ENCODE results near the gene SETBP1. TPM values are rescaled to one million over a fixed set of nuclear protein-coding genes. Genes with fewer than 3 reads are reported as not detected.

The SETBP1 gene
- total and polyA plus RNA-seq, 2 of the 8 experiments (the other 6 are each of a cell fraction or from before 2014, with no cell fraction given): 2.0 to 6.5 TPM

- no peak overlapping the region for H2BK120ac ChIP-seq (replicated peaks; ENCODE audit: low read depth, low read length)
- TF ChIP-seq TCF12 (IDR thresholded peaks at IDR 0.05; ENCODE audit: low read depth, low read length) (no peak), RBBP5 (IDR thresholded peaks at IDR 0.05; ENCODE audit: borderline replicate concordance, low read depth, low read length) (no peak), BCL11A (IDR thresholded peaks at IDR 0.05; ENCODE audit: low read depth in 2 of 2, low read length in 2 of 2) (no peak), NANOG (IDR thresholded peaks at IDR 0.05; ENCODE audit: insufficient read depth, low read depth, low read length, poor library complexity, severe bottlenecking) (no peak), SRF (IDR thresholded peaks at IDR 0.05; ENCODE audit: low read depth, low read length) (no peak), ZNF274 (IDR thresholded peaks at IDR 0.05; ENCODE audit: borderline replicate concordance, extremely low read depth, low read length) (no peak)
- H3K14ac ChIP-seq (ENCODE audit: insufficient read length): no peak overlapping the region
- ChIA-PET CTCF (ENCODE audit: partially characterized antibody) (interaction anchor here (0.9 to 1.6 kb wide), 2 partner anchors 222 to 487 kb away, joined by 3 to 4 read pairs; no protein-coding TSS in a partner anchor), POLR2A (ENCODE audit: partially characterized antibody) (no interaction called here)
- H3K4ac ChIP-seq (replicated peaks; ENCODE audit: insufficient read length, low read depth, low read length): no peak overlapping the region
- no peaks in the 10 kb centered on the region for H4K20me1 ChIP-seq (replicated peaks in 1 of 2; ENCODE audit: control insufficient read depth in 1 of 2, insufficient read depth in 2 of 2, low read length in 2 of 2)
- no peak overlapping the region for H4K91ac ChIP-seq (replicated peaks; ENCODE audit: insufficient read length, low read length)
- no peak overlapping the region for H3K9ac ChIP-seq (replicated peaks in 1 of 4; ENCODE audit: extremely low read depth in 1 of 4, low read depth in 3 of 4, low read length in 3 of 4)
- H3K4me1 ChIP-seq (replicated peaks in 1 of 4; ENCODE audit: control insufficient read depth in 3 of 4, insufficient read depth in 4 of 4, low read length in 3 of 4): 0 out of 7 replicates have a peak, but pooled peaks cover 0 to 2% (median 0%) of the 10 kb centered on the region in 4 experiments
- no peak overlapping the region for H3K23ac ChIP-seq (ENCODE audit: insufficient read length)
- no peaks in the 10 kb centered on the region for H3K36me3 ChIP-seq (ENCODE audit: control insufficient read depth in 2 of 4, insufficient read depth in 4 of 4, low read length in 3 of 4)
- no peak overlapping the region for H2BK15ac ChIP-seq (ENCODE audit: low read length)
- FAIRE-seq (no peak), DNase-seq (ENCODE audit: low read depth in 1 of 2, low spot score in 2 of 2) (no peak)
- no peak overlapping the region for H3K27ac ChIP-seq (ENCODE audit: low read depth, low read length)
- H3K27me3 ChIP-seq (replicated peaks in 1 of 4; ENCODE audit: control insufficient read depth in 3 of 4, extremely low read depth in 1 of 4, insufficient read depth in 3 of 4, low read length in 3 of 4): no peaks in the 10 kb centered on the region
- H2BK12ac ChIP-seq (ENCODE audit: low read depth, low read length): no peak overlapping the region
- H2BK20ac ChIP-seq (ENCODE audit: low read length): no peak overlapping the region
- no peak overlapping the region for H2AK5ac ChIP-seq (ENCODE audit: low read depth, low read length)
- H2AFZ ChIP-seq (ENCODE audit: low read length): no peak overlapping the region
- no peak overlapping the region for H3K4me3 ChIP-seq (ENCODE audit: extremely low read depth in 1 of 4, insufficient read depth in 2 of 4, low read depth in 3 of 4, low read length in 4 of 4)
- H3K9me3 ChIP-seq (ENCODE audit: insufficient read depth in 2 of 2, low read depth in 1 of 2, low read length in 1 of 2): no peaks in the 10 kb centered on the region
- H3K4me2 ChIP-seq (ENCODE audit: insufficient read depth in 1 of 2, low read depth in 2 of 2, low read length in 2 of 2): no peak overlapping the region
- H2BK5ac ChIP-seq (ENCODE audit: low read depth, low read length): no peak overlapping the region
- no peaks in the 10 kb centered on the region for H3K79me2 ChIP-seq (ENCODE audit: control insufficient read depth in 1 of 2, insufficient read depth in 2 of 2, low read length in 2 of 2)
- H4K5ac ChIP-seq (ENCODE audit: insufficient read length, low read depth, low read length): no peak overlapping the region
- no peak overlapping the region for H3K56ac ChIP-seq (replicated peaks; ENCODE audit: insufficient read length, low read depth, low read length)
- no peak overlapping the region for H3K18ac ChIP-seq (ENCODE audit: extremely low read depth, low read length)
- no peak overlapping the region for H4K8ac ChIP-seq (ENCODE audit: extremely low read depth, insufficient read depth, low read length)
- no peaks in the 10 kb centered on the region for H3K79me1 ChIP-seq (ENCODE audit: low read depth, low read length)
- H3K23me2 ChIP-seq (ENCODE audit: low read depth, low read length): no peaks in the 10 kb centered on the region
These were observed 217.1 kb downstream of the SETBP1 start for GRCh38 chr18:44897816-44898215.

Measured in H1 (cell line).